ENCODE results near the gene PGF.
A peak's percentile ranks its signal among the peaks of the same experiment; 100 is the strongest.

PGF gene

GRCh38 chr14:74911221-74911620 lies 44.2 kb downstream of the PGF start:
- no peak for FAIRE-seq
- TF ChIP-seq TAF1 (IDR thresholded peaks at IDR 0.05; ENCODE audit: low read depth, low read length) (no peak), POU2F2 (IDR thresholded peaks at IDR 0.05; ENCODE audit: low read depth, low read length) (no peak), POLR2AphosphoS5 (IDR thresholded peaks at IDR 0.05; ENCODE audit: low read depth, low read length) (no peak), POLR2A (IDR thresholded peaks at IDR 0.05; ENCODE audit: low read depth, low read length) (no peak), PAX5 (IDR thresholded peaks at IDR 0.05; ENCODE audit: insufficient read depth, low read length, severe bottlenecking) (no peak)
- no peak for DNase-seq (ENCODE audit: insufficient read length, low spot score)

DNA sequence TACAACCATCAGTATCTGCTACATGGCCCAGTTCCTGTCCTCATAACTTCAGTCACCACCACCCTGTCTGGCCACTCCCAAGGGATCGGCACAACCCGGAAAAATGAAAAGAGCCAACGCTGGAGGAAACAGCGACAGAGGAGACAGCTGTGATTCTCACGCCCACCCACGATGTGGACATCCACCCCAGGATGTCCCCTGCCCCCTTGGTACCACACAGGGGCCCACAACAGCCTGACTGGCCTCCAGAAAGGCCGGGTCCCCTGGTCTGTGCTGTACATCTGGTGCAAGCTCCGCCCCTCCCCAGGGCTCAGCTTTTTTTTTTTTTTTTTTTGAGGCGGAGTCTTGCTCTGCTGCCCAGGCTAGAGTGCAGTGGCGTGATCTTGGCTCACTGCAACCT lies 44.8 kb downstream of the PGF start:
- TF ChIP-seq PAX5 (IDR thresholded peaks at IDR 0.05; ENCODE audit: insufficient read depth, low read length, severe bottlenecking) (no peak), POLR2AphosphoS5 (IDR thresholded peaks at IDR 0.05; ENCODE audit: low read depth, low read length) (no peak), POLR2A (IDR thresholded peaks at IDR 0.05; ENCODE audit: low read depth, low read length) (no peak), POU2F2 (IDR thresholded peaks at IDR 0.05; ENCODE audit: low read depth, low read length) (no peak), TAF1 (IDR thresholded peaks at IDR 0.05; ENCODE audit: low read depth, low read length) (no peak), SPI1 (IDR thresholded peaks at IDR 0.05; ENCODE audit: low read depth, low read length) (no peak)
- DNase-seq (ENCODE audit: insufficient read length, low spot score): no peak
- FAIRE-seq: no peak

- FAIRE-seq: no peak
- TF ChIP-seq TAF1 (IDR thresholded peaks at IDR 0.05; ENCODE audit: low read depth, low read length) (no peak), PAX5 (IDR thresholded peaks at IDR 0.05; ENCODE audit: insufficient read depth, low read length, severe bottlenecking) (no peak), SPI1 (IDR thresholded peaks at IDR 0.05; ENCODE audit: low read depth, low read length) (no peak), POLR2AphosphoS5 (IDR thresholded peaks at IDR 0.05; ENCODE audit: low read depth, low read length) (no peak), POLR2A (IDR thresholded peaks at IDR 0.05; ENCODE audit: low read depth, low read length) (no peak), POU2F2 (IDR thresholded peaks at IDR 0.05; ENCODE audit: low read depth, low read length) (no peak)
These were observed 45.5 kb downstream of the PGF start for GRCh38 chr14:74909911-74910310.

GRCh38 chr14:74909501-74909900 lies 45.9 kb downstream of the PGF start:
- TF ChIP-seq POLR2AphosphoS5 (IDR thresholded peaks at IDR 0.05; ENCODE audit: low read depth, low read length) (no peak), SPI1 (IDR thresholded peaks at IDR 0.05; ENCODE audit: low read depth, low read length) (no peak), PAX5 (IDR thresholded peaks at IDR 0.05; ENCODE audit: insufficient read depth, low read length, severe bottlenecking) (no peak), POLR2A (IDR thresholded peaks at IDR 0.05; ENCODE audit: low read depth, low read length) (no peak), POU2F2 (IDR thresholded peaks at IDR 0.05; ENCODE audit: low read depth, low read length) (no peak), TAF1 (IDR thresholded peaks at IDR 0.05; ENCODE audit: low read depth, low read length) (no peak)
- DNase-seq (ENCODE audit: insufficient read length, low spot score) (no peak), FAIRE-seq (no peak)

More at GRCh38 chr14:74909911-74910310, 45.5 kb downstream of the PGF start:
- DNase-seq (ENCODE audit: insufficient read length, low spot score): no peak

DNA sequence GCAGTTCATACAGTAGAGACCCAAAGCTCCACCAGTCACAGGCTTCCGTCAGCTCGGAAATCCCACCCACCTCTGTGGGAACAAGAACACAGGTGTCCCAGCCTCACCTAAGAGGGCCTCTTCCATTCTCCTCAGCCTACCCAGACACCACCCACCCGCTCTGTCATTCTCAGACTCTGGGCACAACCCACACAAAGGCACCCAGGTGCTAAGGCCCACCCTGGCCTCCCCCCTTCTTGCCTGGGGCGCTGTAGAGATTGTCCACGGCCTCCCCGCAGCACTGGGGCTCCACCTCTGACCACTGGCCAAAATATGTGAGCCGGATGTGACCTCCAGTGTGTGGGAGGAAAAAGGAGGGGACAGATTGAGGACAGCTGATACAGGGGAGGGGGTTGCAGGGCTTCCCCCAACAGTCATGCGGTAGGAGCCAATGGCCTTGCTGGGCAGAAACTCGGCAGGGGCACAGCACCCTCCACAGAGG lies 46.5 kb downstream of the PGF start:
- FAIRE-seq: no peak
- TF ChIP-seq POLR2AphosphoS5 (IDR thresholded peaks at IDR 0.05; ENCODE audit: low read depth, low read length): no peak
- no peak for TF ChIP-seq SPI1 (IDR thresholded peaks at IDR 0.05; ENCODE audit: low read depth, low read length)
- no peak for TF ChIP-seq POLR2A (IDR thresholded peaks at IDR 0.05; ENCODE audit: low read depth, low read length)
- TF ChIP-seq POU2F2 (IDR thresholded peaks at IDR 0.05; ENCODE audit: low read depth, low read length): no peak
- TF ChIP-seq PAX5 (IDR thresholded peaks at IDR 0.05; ENCODE audit: insufficient read depth, low read length, severe bottlenecking): no peak
- no peak for TF ChIP-seq TAF1 (IDR thresholded peaks at IDR 0.05; ENCODE audit: low read depth, low read length)
- DNase-seq (ENCODE audit: insufficient read length, low spot score): no peak

- FAIRE-seq (no peak), DNase-seq (ENCODE audit: insufficient read length, low spot score) (no peak)
- no peak for TF ChIP-seq TAF1 (IDR thresholded peaks at IDR 0.05; ENCODE audit: low read depth, low read length)
- no peak for TF ChIP-seq POU2F2 (IDR thresholded peaks at IDR 0.05; ENCODE audit: low read depth, low read length)
- no peak for TF ChIP-seq POLR2AphosphoS5 (IDR thresholded peaks at IDR 0.05; ENCODE audit: low read depth, low read length)
- TF ChIP-seq PAX5 (IDR thresholded peaks at IDR 0.05; ENCODE audit: insufficient read depth, low read length, severe bottlenecking): no peak
- TF ChIP-seq POLR2A (IDR thresholded peaks at IDR 0.05; ENCODE audit: low read depth, low read length): no peak
- TF ChIP-seq SPI1 (IDR thresholded peaks at IDR 0.05; ENCODE audit: low read depth, low read length): no peak
These were observed 47.7 kb downstream of the PGF start for GRCh38 chr14:74907744-74908143.

GRCh38 chr14:74906925-74907521 lies 48.4 kb downstream of the PGF start:
- FAIRE-seq: peak; percentile 81
- TF ChIP-seq POU2F2 (IDR thresholded peaks at IDR 0.05; ENCODE audit: low read depth, low read length) (no peak), PAX5 (IDR thresholded peaks at IDR 0.05; ENCODE audit: insufficient read depth, low read length, severe bottlenecking) (no peak), POLR2AphosphoS5 (IDR thresholded peaks at IDR 0.05; ENCODE audit: low read depth, low read length) (no peak), TAF1 (IDR thresholded peaks at IDR 0.05; ENCODE audit: low read depth, low read length) (no peak), POLR2A (IDR thresholded peaks at IDR 0.05; ENCODE audit: low read depth, low read length) (no peak), SPI1 (IDR thresholded peaks at IDR 0.05; ENCODE audit: low read depth, low read length) (no peak)
- no peak for DNase-seq (ENCODE audit: insufficient read length, low spot score)

DNA sequence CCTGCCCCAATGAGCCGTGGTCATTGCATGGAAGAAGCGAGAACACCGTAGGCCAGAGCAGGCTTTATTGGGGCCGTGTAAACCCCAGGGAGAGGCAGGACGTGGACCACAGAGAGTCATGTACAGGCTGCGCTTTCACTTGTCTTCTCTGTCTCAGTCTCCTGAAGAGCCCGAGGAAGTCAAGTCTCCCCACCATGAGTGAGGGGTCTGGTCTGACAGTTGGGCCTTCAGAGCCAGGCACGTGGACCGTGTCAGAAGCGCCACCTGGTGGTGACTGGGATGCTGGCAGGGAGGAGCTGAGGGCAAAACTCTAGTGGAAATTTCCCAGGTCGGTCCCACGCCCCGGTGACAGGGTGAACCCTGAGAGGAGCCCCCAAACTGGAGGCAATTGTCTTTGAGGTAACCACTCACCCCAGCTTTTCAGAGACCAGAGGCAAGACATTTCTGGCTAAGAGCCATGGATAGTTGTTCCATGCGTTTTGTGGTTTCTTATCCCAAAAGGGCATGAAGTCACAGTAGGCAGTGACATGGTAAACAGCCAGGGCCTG lies 49.7 kb downstream of the PGF start:
- FAIRE-seq: peak; percentile 93
- peak; percentile 73 for DNase-seq (ENCODE audit: insufficient read length, low spot score)
- no peak for TF ChIP-seq SPI1 (IDR thresholded peaks at IDR 0.05; ENCODE audit: low read depth, low read length)
- 0 out of 2 replicates have a peak, but pooled peaks have one; percentile 16 for TF ChIP-seq POU2F2 (IDR thresholded peaks at IDR 0.05; ENCODE audit: low read depth, low read length)
- TF ChIP-seq POLR2AphosphoS5 (IDR thresholded peaks at IDR 0.05; ENCODE audit: low read depth, low read length): 0 out of 2 replicates have a peak, but pooled peaks have one; percentile 49
- TF ChIP-seq POLR2A (IDR thresholded peaks at IDR 0.05; ENCODE audit: low read depth, low read length): peak; percentile 45
- no peak for TF ChIP-seq TAF1 (IDR thresholded peaks at IDR 0.05; ENCODE audit: low read depth, low read length)

GRCh38 chr14:74904635-74905503 lies 50.5 kb downstream of the PGF start:
- FAIRE-seq (peak; percentile 16), DNase-seq (ENCODE audit: insufficient read length, low spot score) (no peak)
- no peak for TF ChIP-seq POU2F2 (IDR thresholded peaks at IDR 0.05; ENCODE audit: low read depth, low read length)
- TF ChIP-seq PAX5 (IDR thresholded peaks at IDR 0.05; ENCODE audit: insufficient read depth, low read length, severe bottlenecking): no peak
- no peak for TF ChIP-seq POLR2A (IDR thresholded peaks at IDR 0.05; ENCODE audit: low read depth, low read length)
